Activated T-helper 1 cell treated with Interleukin-2 at 50 U/mL for 16 hours (primary cell): ENCODE measurements around the gene SHANK3.
"Not testable (repeated sequence)": the region's sequence is repeated elsewhere in the genome, so short reads cannot be mapped to it uniquely, and the experiment has no call there.

Source experiments
- DNase-seq: peaks from one replicate; pipeline ENCODE4 v3.0.0-alpha.2; 2020; ENCODE audit warnings: low read depth

SHANK3 gene

DNA sequence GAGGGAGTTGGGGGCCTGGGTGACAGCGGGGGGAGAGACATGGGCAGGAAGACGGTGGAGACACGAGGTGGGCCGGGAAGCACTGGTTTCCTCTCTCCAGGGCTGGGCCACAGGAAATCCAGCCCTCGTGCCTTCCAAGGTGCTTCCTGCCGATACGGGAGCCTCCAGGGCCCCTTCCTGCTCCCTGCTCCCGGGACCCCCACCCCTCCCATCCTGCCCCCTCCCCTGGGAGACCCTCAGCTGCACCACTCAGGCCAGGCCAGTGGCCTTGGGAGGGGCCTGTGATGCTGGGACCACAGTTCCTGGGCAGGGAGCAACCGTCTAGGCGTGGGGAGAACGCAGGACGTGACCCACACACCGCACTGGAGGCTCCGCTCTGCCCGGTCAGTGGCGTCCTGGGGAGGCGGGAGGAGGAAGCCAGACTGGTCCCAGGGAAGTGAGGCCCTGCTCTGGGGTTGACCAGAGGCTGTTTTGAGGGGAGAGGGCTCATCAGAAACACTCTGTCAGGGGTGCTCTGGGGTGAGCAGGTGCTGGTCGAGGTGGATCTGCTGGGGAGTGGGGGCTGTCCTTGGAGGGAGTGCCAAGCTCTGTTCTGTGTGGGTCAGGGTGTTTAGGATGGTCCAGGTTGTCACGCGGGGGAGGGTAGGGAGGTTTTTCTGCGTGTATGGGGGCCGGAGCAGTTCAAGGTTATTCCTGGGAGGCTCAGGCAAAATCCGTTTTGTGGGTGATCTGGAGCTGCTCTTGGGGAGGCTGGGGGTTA, at the start of gene SHANK3:
Gene SHANK3, plus strand, starts transcription at position 353 of the 760 bp plus-strand sequence.
- DNase-seq = no peak

DNA sequence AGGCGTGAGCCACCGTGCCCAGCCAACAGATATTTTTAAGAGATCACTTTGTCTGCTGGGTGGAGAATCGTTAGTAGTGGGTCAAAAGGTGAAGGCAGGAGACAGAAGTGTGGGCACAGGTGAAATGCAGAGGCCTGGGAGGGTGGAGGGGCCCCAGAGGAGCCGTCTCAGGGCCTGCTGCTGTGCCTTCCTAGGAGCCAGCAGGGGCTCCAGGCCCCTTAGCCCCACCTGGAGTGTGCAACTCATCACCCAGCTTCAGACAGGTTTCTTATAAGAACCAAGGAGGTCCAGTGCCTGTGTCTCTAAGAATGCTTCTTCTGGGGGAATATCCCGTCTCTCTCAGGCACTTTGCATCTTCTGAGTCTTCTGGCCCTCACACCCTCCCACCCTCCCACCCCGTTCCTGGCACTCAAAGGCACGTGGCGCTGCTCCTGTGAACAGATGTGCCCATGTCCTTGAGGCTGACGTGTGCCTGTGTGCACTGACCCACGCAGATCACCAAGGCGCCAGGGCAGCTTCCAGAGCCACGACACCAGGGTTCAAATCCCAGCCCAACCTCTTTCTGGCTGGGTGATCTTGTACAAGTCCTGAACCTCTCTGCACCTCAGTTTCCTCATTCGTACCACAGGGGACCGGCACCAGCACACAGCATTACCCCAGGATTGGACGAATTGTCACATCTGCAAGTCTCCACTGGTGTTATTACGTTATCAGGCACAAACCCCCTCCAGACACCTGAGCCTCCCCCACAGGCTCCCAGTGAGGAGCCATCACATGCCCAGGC, 48.1 kb upstream of the SHANK3 start:
- DNase-seq = no peak

DNA sequence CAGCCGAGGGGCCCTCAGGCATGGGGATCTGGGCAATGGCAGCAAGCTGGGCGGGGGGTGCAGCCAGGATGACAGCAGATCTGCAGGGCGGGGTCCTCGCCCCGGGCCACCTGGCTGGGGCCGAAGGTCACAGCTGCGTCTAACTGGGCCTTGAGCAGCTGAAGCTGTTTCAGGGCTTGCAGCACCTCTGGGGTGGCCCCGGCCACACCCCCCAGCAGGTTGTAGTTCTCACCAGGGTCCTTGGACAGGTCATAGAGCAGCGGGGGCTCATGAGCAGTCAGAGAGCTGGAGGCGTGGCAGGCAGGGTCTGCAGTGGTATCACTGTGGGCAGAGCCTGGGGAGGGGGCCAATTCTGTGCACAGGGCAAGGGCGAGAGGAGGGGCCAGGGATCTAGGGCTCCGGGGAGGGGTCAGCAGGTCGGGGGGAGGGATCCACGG, 47.5 kb upstream of the SHANK3 start:
- DNase-seq = no peak

DNA sequence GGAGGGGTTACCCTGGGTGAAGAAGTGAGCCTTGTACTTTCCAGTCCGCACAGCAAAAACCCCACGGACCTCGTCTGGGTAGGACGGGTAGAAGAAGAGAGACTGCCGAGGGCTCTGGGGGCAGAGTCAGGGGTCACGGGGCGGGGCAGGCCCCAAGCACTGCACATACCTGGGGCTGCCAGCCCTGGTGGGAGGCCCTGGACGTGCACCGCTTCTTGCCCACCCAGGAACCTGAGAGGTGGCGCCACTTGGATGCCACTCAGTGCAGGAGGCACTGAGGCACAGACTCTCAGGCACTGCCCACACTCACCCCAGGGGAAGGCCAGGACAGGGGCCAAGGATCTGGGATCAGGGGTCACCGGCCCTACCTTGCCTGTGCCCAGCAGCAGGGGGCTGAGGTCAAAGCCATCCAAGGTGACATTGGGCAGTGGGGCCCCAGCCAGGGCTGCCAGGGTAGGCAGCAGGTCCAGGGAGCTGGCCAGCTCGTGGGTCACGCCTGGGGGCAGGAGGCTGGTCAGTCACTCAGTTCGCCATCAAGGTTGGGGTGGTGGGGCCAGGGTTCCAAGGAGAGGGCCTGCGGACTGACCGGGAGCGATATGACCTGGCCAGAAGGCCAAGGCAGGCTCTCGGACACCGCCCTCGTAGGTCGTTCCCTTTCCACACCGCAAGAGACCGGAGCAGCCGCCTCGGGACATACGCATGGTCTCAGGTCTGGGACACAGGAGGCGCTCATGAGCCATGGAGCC, 46.9 kb upstream of the SHANK3 start:
- DNase-seq = no peak

DNA sequence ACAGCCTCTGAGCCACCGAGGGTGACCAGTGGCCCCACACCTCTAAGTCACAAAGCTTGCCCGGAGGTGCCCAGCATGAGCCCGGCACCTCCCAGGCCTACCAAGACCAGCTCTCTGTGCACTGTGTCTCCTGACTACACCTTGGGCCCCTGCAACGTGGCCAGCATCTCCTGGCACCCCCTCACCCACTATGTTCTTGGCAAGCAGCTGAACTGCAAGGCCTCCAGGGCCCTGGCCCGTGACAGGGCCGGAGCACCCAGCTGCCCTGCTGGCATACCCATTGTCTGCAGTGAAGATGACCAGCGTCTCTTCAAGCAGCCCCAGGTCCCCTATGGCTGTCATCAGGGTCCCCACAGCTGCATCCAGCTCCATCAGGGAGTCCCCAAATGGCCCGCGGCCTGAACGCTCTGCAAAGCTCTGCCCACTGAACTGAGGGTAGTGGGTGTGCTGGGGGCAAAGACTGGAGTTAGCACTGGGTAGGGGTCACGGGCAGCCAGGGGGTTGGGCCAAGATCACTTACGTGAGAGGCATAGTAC, 46.2 kb upstream of the SHANK3 start:
- no peak for DNase-seq

DNA sequence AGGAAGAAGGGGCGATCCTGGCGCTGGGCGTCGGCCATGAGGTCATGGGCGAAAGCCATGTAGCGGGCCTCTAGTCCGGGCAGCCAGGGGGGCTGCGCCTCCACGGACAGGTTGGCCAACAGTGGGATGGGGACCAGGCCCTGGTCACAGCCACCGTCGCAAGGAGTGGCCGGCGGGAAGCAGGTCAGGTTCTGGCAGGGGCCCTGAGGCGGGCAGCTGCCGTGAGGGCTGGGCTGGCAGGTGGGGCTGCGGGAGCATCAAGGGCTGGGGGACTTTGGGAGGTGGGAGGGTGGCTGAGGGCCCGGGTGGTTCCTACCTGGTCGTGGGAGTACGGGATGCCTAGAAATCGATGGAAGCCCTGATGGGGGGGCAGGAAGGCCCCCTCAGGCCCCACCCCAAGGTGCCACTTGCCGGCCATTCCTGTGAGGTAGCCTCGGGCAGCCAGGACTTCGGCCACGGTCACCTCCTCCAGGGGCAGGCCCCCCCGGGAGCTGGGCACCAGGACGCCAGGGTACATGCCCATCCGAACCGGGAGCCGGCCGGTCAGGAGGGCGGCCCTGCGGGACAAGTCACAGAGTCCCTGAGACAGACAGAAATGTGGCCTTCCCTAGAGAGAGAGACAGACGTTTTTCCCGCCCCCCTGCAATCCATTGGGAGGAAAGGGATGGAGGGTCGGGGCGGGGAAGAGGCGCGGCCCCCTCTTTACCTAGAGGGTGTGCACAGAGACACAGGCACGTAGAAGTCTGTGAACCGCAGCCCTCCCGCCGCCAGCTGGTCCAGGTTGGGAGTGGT, 45.6 kb upstream of the SHANK3 start:
- no peak for DNase-seq

DNA sequence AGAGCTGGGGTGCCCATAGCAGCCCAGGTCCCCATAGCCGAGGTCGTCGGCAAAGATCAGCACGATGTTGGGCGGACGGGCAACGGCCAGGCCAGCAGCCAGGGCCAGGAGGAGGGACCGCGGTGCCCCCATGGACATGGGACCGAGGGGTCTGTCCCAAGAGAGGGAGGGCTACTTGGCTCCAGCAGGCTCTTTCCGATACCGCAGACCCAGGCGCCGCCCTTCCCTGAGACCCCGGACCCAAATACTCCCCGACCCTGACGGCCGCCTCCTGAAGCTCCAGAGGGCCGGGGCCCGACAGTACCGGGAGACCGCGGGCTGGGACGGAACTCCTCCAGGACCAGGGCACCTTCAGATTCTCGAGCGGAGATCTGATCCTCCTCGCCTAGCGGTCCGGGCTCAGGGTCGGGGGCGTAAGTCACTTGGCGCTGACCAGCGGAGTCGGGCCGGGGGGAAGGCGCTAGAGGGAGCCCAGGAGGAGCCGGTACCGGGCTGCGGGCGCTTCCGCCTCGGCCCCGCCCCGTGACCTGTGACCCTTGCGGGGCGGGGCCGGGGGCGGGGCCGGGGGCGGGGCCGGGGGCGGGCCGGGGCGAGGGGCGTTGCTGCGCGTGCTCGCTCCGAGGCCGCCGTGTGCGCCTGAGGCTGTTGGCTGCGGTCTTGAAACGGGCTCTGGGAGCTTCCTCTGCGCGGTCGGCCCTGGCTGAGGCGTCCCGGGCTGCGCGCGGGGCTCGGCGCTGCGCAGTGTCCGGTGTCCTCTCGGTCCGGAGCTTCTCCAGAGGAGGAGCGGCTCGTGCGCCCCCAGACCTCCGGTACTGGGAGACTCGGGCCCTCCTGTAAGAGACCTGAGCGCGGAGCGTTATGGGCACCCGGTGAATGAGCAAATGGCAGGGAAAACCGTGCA, 44.7 kb upstream of the SHANK3 start, which contains the start of gene ARSA:
Gene ARSA, minus strand, starts transcription at position 511 of the 901 bp plus-strand sequence. Its CDS starts 373 bp downstream, at position 138.
- peak; percentile 64 for DNase-seq

DNA sequence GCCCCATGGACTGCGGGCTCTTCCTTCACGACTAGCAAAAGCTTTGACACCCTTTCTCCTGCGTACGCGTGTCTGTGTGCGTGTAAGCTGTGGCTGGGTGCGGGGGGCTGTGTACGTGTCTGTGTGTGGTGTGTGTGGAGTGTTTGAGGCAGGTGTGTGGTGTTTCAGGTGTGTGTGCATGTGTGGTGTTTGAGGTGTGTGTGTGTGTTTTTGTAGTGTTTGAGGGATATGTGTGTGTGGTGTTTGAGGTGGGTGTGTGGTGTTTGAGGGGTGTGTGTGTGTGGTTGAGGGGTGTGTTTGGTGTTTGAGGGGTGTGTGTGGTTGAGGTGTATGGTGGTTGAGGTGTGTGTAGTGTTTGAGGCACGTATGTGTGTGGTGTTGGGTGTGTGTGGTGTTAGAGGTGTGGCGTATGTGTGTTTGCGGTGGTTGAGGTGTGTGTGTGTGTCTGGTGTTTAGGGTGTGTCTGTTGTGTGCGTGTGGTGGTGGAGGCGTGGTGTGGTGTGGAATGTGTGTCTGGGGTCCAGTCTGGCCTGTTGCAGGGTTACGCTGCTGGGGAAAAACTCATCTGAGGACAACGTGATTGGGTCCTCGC, 44.0 kb upstream of the SHANK3 start:
- no peak for DNase-seq

DNA sequence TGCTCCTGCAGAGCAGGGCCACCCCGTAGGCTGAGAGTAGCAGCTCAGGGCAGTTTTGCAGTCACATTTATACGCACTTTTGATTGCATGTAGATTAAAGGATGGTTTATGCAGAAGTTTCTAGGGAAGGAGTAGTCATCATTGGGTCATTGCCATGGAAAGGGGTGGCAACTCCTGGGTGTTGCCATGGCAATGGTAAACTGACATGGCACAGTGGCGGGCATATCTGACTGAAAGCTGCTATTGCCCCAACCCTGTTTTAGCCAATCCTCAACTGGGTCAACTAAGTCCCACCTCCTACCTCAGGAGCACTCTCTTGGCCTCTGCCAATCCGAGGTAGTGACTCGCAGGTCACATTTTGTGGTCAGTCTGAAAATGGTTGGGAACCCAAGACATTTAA, 42.2 kb upstream of the SHANK3 start:
- no peak for DNase-seq

DNA sequence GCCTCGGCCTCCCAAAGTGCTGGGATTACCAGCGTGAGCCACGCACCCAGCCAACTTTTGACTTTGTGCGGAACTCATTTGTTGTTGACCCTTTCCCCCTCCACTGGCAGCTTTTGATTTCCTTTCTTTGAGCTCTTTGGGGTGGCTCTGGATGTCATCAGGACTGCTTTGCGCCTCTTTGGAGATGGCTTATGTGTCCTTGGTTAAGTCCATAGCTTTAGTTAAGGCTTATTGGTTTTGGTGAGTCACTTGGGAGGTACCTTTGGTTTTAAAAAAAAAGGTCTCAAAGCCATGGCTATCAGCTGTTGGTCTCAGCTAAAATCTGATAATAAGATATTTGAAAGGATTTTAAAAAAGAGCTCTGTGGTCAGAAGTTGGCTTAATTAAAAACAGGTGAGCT, 39.5 kb upstream of the SHANK3 start:
- no peak for DNase-seq

DNA sequence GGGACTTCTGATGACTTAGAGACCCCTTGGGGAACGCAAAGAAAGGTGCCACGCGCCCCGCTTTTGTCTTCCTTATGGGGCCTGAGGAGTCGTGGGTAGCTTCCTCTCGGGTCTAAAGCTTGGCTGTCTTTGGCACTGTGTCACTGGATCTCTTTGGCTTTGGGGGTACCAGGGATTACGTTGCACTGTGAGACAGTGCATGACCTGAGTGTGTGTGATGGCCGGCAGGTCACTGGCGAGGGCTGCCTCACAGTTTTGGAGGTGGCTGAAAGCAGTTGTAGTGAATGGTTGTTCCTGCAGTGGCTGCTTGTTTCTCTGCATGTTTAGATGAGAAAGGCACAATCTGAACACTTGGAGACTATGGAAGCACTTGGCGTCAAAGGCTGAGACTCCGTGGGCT, 38.9 kb upstream of the SHANK3 start:
- DNase-seq = no peak

DNA sequence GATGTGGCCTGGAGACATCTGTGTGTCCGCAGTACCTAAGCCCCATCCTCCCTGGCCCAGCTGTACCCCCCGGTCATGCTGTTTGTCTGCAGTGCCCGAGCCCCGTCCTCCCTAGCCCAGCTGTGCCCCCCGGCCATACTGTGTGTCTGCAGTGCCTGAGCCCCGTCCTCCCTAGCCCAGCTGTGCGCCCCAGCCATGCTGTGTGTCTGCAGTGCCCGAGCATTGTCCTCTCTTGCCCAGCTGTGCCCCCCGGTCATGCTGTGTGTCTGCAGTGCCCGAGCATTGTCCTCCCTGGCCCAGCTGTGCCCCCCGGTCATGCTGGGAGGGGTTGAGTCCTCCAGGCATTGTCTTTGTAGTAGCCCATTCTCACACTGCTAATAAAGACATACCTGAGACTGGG, 37.0 kb upstream of the SHANK3 start:
- DNase-seq = no peak

DNA sequence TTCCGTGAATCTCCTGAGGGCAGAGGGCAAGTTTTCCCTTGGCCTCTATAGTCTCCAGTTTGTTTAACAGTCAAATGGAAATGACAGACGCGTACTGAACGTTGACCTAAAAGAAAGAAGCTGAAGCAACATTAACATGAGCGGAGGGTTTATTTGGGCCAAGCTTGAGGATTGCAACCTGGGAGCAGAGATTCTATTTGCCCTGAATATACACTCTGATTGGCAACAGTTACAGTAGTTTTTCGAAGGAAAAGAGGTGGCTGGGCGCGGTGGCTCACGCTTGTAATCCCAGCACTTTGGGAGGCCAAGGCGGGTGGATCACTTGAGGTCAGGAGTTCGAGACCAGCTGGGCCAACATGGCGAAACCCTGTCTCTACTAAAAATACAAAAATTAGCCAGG, 32.3 kb upstream of the SHANK3 start:
- not testable (repeated sequence) for DNase-seq

DNA sequence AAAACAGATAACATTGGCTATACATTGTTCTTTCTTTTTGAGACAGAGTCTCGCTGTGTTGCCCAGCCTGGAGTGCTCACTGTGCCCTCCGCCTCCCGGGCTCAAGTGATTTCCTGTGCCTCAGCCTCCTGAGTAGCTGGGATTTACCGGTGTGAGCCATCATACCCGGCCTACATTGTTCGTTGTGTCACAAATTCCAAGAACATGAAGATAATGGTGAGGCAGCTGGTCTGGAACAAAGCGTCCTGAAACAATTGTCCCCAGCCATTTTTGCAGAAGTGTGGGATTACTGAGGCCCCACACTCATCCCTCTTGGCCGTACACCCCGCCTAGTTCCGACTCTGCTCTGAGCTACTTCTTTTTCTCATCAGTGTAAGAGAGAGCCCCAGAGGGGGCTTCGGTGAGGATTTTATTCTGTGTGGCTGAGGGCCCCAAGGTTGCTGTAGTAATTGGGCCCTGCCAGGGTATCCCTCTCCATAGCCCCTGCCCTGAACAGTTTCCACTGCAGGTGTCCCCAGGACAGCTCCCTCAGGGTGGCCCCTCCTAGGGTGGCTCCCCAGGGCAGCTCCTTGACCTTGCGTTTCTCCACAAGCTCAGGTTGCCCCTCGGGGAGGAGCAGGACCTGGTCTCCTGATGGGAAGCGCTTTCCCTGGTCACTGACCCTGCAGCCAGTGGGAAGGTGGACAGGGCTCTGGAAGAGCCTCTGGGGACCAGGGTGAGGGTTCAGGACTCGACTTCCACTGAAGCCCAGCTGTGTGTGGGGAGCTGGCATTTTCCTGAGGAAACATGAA, 31.6 kb upstream of the SHANK3 start:
- DNase-seq = no peak

DNA sequence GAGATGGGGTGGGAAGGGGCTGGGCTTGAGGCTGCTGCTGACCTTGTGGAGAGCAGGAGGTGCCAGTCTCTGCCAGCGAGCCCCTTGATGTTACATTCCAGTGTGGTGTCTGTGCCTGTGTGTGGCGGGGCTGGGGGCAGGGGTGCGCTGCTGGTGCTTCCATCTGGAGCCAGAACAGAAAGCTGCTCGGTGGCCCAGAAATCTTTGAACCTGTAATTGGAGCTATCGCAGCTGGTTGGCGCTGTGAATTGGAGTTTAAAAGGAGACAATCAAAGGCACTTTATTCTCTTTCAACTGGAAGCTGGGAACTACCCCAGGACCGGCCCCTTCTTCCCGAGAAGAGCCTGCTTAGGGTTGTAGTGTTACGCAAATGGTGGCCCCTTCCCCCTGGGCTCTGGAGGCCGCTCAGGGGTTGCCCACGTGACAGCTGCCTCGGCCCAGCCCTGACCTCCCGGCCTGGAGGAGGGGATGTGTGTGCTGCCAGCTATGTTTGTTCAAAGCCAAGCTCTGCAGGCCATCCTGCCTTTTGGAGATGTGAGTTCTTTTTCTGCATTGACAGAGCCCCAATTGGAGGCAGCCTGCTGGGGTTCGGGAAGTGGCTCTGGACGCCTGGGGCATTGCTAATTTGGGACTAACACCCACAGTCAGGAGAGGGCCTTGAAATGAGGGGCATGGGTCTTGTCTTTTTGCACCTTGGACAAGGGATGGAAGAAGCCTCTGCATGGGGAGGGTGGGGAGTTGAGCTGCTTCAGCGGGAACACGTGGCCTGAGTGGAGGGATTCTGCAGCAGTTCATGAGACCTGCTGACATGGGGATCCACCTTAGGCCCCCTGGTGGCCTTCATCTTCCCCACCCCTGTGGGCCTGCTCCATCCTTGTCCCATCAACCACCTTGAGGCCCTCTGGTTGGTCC, 30.7 kb upstream of the SHANK3 start:
- DNase-seq = no peak

DNA sequence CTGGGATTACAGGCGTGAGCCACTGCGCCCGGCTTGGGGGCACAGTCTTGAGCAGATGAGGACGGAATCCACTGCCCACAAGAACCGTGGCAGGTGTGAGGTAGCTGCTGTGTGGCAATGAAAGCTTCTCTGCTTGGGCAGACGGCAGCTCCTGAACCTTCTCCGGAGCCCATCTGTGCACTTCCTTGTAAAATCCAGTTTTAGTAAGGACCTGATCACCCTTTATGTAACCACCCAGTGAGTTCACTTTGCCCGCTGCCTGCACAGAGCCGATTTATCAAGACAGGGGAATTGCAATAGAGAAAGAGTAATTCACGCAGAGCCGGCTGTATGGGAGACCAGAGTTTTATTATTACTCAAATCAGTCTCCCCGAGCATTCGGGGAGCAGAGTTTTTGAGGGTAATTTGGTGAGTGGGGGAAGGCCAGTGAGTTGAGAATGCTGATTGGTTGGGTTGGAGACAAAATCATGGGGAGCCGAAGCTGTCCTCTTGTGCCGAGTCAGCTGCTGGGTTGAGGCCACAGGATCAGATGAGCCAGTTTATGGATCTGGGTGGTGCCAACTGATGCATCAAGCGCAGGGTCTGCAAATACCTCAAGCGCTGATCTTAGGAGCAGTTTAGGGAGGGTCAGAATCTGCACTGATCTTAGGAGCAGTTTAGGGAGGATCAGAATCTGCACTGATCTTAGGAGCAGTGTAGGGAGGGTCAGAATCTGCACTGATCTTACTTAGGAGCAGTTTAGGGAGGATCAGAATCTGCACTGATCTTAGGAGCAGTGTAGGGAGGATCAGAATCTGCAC, 29.4 kb upstream of the SHANK3 start:
- not testable (repeated sequence) for DNase-seq

DNA sequence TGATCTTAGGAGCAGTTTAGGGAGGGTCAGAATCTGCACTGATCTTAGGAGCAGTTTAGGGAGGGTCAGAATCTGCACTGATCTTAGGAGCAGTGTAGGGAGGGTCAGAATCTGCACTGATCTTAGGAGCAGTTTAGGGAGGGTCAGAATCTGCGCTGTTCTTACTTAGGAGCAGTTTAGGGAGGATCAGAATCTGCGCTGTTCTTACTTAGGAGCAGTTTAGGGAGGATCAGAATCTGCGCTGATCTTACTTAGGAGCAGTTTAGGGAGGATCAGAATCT, 28.9 kb upstream of the SHANK3 start:
- DNase-seq = not testable (repeated sequence)

DNA sequence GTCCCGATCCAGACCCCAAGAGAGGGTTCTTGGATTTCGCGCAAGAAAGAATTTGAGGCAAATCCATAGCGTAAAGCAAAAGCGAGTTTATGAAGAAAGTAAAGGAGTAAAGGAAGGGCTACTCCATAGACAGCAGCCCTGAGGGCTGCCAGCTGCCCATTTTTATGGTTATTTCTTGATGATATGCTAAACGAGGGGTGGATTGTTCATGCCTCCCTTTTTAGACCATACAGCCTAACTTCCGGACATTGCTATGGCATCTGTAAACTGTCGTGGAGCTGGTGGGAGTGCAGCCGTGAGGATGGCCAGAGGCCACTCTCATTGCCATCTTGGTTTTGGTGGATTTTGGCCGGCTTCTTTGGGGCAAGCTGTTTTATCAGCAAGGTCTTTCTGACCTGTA, 19.4 kb upstream of the SHANK3 start:
- DNase-seq = no peak
